ENCODE data around the gene CAVIN3.

The CAVIN3 gene

DNA sequence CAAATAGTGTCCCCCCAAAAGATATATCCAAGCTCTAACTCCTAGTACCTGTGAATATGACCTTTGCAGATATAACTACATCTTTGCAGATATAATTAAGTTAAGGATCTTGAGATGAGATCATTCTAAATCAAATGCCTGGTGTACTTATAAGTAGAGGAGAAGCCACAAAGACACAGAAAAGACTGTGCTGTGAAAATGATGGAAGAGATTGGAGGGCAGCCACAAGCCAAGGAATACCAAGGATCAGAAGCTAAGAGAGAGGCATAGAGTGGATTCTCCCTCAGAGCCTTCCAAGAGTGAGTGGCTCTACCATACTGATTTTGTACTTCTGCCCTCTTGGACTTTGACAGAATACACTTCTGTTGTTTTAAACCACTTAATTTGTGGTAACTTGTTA is 7.5 kb upstream of the CAVIN3 start:
- Histone ChIP-seq H3K79me2 (ENCODE audit: control insufficient read depth, low read length) (no peaks in the 10 kb centered on the region), H3F3A (ENCODE audit: control insufficient read depth, insufficient read depth) (no peaks in the 10 kb centered on the region), H3K27ac (ENCODE audit: low read depth, low read length) (no peak overlapping the region), H4K20me1 (ENCODE audit: control insufficient read depth, insufficient read depth, low read depth, low read length) (no peaks in the 10 kb centered on the region), H3K36me3 (ENCODE audit: control insufficient read depth, low read length) (no peaks in the 10 kb centered on the region), H3K9me3 (ENCODE audit: control insufficient read depth, insufficient read depth, low read length) (no peaks in the 10 kb centered on the region), H3K4me3 (ENCODE audit: low read length) (no peak overlapping the region), H3K9me2 (replicated peaks; ENCODE audit: control insufficient read depth, low read length) (no peaks in the 10 kb centered on the region), H3K4me2 (ENCODE audit: low read length) (no peak overlapping the region), H3K27me3 (ENCODE audit: control insufficient read depth, low read length) (peaks cover 8% of the 10 kb centered on the region; the same call in 1 of the 2 replicates), H3K4me1 (ENCODE audit: control insufficient read depth, low read length) (no peaks in the 10 kb centered on the region)
- no peak for TF ChIP-seq EZH2phosphoT487 (IDR thresholded peaks at IDR 0.05; ENCODE audit: borderline replicate concordance, low read length)
- TF ChIP-seq, protein P1, sequence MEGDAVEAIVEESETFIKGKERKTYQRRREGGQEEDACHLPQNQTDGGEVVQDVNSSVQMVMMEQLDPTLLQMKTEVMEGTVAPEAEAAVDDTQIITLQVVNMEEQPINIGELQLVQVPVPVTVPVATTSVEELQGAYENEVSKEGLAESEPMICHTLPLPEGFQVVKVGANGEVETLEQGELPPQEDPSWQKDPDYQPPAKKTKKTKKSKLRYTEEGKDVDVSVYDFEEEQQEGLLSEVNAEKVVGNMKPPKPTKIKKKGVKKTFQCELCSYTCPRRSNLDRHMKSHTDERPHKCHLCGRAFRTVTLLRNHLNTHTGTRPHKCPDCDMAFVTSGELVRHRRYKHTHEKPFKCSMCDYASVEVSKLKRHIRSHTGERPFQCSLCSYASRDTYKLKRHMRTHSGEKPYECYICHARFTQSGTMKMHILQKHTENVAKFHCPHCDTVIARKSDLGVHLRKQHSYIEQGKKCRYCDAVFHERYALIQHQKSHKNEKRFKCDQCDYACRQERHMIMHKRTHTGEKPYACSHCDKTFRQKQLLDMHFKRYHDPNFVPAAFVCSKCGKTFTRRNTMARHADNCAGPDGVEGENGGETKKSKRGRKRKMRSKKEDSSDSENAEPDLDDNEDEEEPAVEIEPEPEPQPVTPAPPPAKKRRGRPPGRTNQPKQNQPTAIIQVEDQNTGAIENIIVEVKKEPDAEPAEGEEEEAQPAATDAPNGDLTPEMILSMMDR (IDR thresholded peaks at IDR 0.05; ENCODE audit: low read depth, low read length, poor library complexity, severe bottlenecking) = no peak

DNA sequence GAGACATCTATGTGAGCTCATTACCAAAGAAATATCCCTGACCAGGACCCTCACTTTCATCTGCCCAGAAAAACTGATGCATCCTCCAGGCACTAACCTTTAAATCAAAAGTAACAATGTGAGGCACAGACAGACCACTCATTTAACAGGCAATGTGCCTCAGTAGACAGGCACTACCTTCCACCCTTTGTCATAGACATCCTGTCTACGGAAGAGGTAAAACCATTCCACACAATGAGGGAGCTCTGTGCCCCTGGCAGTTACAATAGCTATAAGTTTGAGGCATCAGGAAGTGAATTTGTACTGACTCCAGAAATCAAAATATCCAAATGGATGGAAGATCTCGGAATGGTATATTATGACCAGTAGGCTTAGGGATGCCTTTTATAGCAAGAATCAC is 6.7 kb upstream of the CAVIN3 start:
- Histone ChIP-seq H3K27ac (ENCODE audit: low read depth, low read length) (no peak overlapping the region), H3K36me3 (ENCODE audit: control insufficient read depth, low read length) (no peaks in the 10 kb centered on the region), H3K9me2 (replicated peaks; ENCODE audit: control insufficient read depth, low read length) (no peaks in the 10 kb centered on the region), H3K79me2 (ENCODE audit: control insufficient read depth, low read length) (no peaks in the 10 kb centered on the region), H4K20me1 (ENCODE audit: control insufficient read depth, insufficient read depth, low read depth, low read length) (no peaks in the 10 kb centered on the region), H3K9me3 (ENCODE audit: control insufficient read depth, insufficient read depth, low read length) (no peaks in the 10 kb centered on the region), H3K4me2 (ENCODE audit: low read length) (no peak overlapping the region), H3K27me3 (ENCODE audit: control insufficient read depth, low read length) (peaks cover 8% of the 10 kb centered on the region; the same call in 1 of the 2 replicates), H3K4me3 (ENCODE audit: low read length) (no peak overlapping the region), H3K4me1 (ENCODE audit: control insufficient read depth, low read length) (no peaks in the 10 kb centered on the region), H3F3A (ENCODE audit: control insufficient read depth, insufficient read depth) (no peaks in the 10 kb centered on the region)
- TF ChIP-seq, protein P1 (IDR thresholded peaks at IDR 0.05; ENCODE audit: low read depth, low read length, poor library complexity, severe bottlenecking) = no peak
- TF ChIP-seq EZH2phosphoT487 (IDR thresholded peaks at IDR 0.05; ENCODE audit: borderline replicate concordance, low read length) = no peak

DNA sequence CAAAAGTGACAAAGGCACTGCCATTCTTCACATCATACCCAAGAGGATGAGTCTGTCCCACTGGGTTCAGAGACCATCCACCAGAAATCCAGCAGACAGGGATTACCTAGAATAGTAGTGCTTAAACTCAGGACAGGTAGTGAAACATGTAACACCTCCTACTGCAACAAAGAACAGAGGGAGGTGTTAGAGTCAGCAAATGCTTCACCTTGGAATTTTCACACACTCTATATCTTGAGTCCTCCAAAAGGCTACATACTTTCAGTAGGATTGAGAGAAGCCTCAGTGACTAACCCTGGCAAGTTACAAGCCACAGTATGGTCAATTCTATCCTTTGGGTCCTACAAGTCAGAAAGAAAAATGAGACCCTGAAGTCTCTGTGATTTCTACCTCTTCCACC is 6.0 kb upstream of the CAVIN3 start:
- Histone ChIP-seq H3K9me3 (ENCODE audit: control insufficient read depth, insufficient read depth, low read length) (no peaks in the 10 kb centered on the region), H3F3A (ENCODE audit: control insufficient read depth, insufficient read depth) (no peaks in the 10 kb centered on the region), H3K4me3 (ENCODE audit: low read length) (no peak overlapping the region), H3K4me2 (ENCODE audit: low read length) (no peak overlapping the region), H3K9me2 (replicated peaks; ENCODE audit: control insufficient read depth, low read length) (no peaks in the 10 kb centered on the region), H3K36me3 (ENCODE audit: control insufficient read depth, low read length) (no peaks in the 10 kb centered on the region), H3K27ac (ENCODE audit: low read depth, low read length) (no peak overlapping the region), H3K27me3 (ENCODE audit: control insufficient read depth, low read length) (peaks cover 8% of the 10 kb centered on the region; the same call in 1 of the 2 replicates), H3K4me1 (ENCODE audit: control insufficient read depth, low read length) (no peaks in the 10 kb centered on the region), H3K79me2 (ENCODE audit: control insufficient read depth, low read length) (no peaks in the 10 kb centered on the region), H4K20me1 (ENCODE audit: control insufficient read depth, insufficient read depth, low read depth, low read length) (no peaks in the 10 kb centered on the region)
- TF ChIP-seq, protein P1 (IDR thresholded peaks at IDR 0.05; ENCODE audit: low read depth, low read length, poor library complexity, severe bottlenecking) = no peak
- TF ChIP-seq EZH2phosphoT487 (IDR thresholded peaks at IDR 0.05; ENCODE audit: borderline replicate concordance, low read length) = no peak
